ENCODE data around the gene HPCA.

GRCh38 chr1:32897082-32898049, 11.1 kb downstream of the HPCA start:
- no peak for TF ChIP-seq CTCF (IDR thresholded peaks at IDR 0.05)
- TF ChIP-seq POLR2A (IDR thresholded peaks at IDR 0.05): no peak
- no peak for TF ChIP-seq EP300 (IDR thresholded peaks at IDR 0.05)
- no peak for TF ChIP-seq POLR2AphosphoS5 (IDR thresholded peaks at IDR 0.05)

All from suprapubic skin (tissue), 4 donors.